Thyroid gland (tissue), 4 donors: Measurements from ENCODE around the gene MESP2.

ENCODE experiments used
- POLR2A ChIP-seq, 2 donors: fragments of 450-650 bp; IDR thresholded peaks; one replicate each; pipeline ENCODE4 v1.6.1; 2017; ENCODE audit warnings: antibody characterized with exemption in 2 of 2, mild to moderate bottlenecking in 2 of 2, moderate library complexity in 1 of 2
- TF ChIP-seq, protein P1 (sequence below), 6 experiments: fragments of 200-600 bp in 3 of 6; fragments of 450-650 bp in 3 of 6; sonication (generic) in 3 of 6; IDR thresholded peaks; one replicate each; pipeline ENCODE4 v1.5.1; 2016 to 2019; ENCODE audit warnings: antibody characterized with exemption in 6 of 6, mild to moderate bottlenecking in 2 of 6, inconsistent platforms in 1 of 6, moderate library complexity in 1 of 6

DNA sequence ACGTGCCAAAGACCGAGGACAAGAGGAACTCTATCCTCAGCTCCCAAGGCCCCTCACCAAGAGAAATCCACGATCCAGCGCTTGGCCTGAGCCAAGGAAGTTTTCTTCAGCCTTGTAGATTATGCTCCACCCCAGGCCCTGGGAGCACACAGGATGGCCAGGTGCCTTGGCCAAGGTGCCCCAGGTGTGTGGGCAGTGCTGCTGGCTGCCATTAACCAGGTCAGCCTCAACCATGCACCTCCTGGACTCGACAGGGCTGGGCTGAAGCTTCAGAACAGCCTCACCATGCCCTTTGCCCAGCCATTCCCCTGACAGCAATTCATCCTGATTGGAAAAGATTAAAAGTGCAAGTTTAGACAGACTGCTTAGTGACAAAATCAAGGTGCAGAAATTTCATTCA lies 14.2 kb upstream of the MESP2 start:
- TF ChIP-seq POLR2A (IDR thresholded peaks at IDR 0.05) = no peak
- TF ChIP-seq, protein P1, sequence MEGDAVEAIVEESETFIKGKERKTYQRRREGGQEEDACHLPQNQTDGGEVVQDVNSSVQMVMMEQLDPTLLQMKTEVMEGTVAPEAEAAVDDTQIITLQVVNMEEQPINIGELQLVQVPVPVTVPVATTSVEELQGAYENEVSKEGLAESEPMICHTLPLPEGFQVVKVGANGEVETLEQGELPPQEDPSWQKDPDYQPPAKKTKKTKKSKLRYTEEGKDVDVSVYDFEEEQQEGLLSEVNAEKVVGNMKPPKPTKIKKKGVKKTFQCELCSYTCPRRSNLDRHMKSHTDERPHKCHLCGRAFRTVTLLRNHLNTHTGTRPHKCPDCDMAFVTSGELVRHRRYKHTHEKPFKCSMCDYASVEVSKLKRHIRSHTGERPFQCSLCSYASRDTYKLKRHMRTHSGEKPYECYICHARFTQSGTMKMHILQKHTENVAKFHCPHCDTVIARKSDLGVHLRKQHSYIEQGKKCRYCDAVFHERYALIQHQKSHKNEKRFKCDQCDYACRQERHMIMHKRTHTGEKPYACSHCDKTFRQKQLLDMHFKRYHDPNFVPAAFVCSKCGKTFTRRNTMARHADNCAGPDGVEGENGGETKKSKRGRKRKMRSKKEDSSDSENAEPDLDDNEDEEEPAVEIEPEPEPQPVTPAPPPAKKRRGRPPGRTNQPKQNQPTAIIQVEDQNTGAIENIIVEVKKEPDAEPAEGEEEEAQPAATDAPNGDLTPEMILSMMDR (IDR thresholded peaks at IDR 0.05) = no peak
